ENCODE measurements around the gene NETO2. TPM values are rescaled to one million over a fixed set of nuclear protein-coding genes. Genes with fewer than 3 reads are reported as not detected.

The NETO2 gene
- total and polyA plus RNA-seq, 9 of the 15 experiments (the other 6 are each of a cell fraction or from before 2014, with no cell fraction given) = 4.1 to 37.0 (median 22.2) TPM

GRCh38 chr16:47127541-47127940, 16.2 kb downstream of the NETO2 start (continued):
- TF ChIP-seq NR0B1 (IDR thresholded peaks at IDR 0.05; ENCODE audit: partially characterized antibody) (no peak), ATF6 (CRISPR knock-in tag; IDR thresholded peaks at IDR 0.05) (no peak), TAF1 (IDR thresholded peaks at IDR 0.05; ENCODE audit: control insufficient read depth, extremely low read depth, insufficient read depth, low read length, severe bottlenecking) (no peak), ZNF140 (CRISPR knock-in tag; IDR thresholded peaks at IDR 0.05) (no peak), MTA1 (IDR thresholded peaks at IDR 0.05; ENCODE audit: borderline replicate concordance) (no peak), ZNF75A (CRISPR knock-in tag; IDR thresholded peaks at IDR 0.05) (no peak), ZNF561 (CRISPR knock-in tag; conservative IDR thresholded peaks at IDR 0.05) (no peak), ZNF785 (CRISPR knock-in tag; IDR thresholded peaks at IDR 0.05) (no peak), TCF15 (CRISPR knock-in tag; IDR thresholded peaks at IDR 0.05) (no peak), ZC3H8 (IDR thresholded peaks at IDR 0.05) (no peak), TBL1XR1 (IDR thresholded peaks at IDR 0.05; ENCODE audit: low read length in 2 of 2) (no peak)
